ENCODE results near the gene KIF21A.
"Not testable (repeated sequence)": the region's sequence is repeated elsewhere in the genome, so short reads cannot be mapped to it uniquely, and the experiment has no call there.

The KIF21A gene

DNA sequence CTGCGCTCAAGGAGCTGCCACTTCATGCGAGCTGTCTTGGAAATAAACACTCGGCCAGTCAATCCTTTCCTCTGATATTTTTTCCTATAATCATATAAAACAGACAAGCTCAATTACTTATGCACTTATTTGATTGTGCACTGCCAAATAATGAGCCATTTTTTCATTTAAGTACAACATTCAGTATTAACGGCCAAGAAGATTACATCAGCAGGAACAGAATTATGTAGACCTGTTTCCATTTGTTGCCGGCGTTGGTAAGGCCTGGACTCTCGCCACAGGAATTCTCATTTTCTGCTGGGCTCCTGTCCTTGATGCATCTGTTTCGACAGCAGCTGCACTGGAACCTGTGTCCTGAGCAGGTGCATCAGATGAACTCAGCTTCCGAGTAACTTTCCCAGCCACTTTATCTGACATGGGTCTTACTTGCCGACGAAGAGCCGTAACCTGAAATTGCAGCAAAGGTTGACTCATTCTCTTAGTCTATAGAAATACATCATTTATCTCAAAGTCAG lies 110.2 kb downstream of the KIF21A start:
- DNase-seq: no peak

DNA sequence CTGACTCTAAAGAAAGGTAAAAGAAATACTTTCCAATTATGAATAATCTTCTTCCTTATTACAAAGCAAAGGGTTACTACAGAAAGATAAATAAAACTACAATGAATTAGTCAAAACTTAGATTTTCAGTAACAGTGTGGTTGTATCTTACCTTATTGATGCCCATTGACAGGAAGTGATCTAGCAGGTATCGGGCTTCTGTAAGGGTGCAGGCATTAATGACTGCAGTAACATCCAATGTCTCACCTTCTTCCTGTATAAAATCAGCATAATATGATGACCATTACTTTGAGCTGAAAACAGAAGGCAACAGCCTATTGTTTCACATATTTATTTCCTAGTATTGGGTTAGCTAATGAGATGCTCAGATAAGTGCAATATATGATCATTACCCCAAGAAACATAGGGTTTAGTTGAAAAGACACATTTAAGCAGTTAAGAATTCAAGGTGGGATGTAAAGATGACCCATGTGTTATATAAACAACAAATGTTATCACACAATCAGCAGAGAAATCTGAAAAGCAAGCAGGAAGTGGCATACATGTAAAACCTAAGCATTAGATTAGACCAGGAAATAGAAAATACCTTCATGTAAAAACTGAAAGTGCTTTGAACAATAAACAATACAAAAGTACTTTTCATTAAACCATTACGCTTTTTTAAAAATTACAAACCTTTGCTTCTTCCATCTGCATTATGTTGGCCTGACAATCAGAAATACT lies 111.2 kb downstream of the KIF21A start:
- no peak for DNase-seq

DNA sequence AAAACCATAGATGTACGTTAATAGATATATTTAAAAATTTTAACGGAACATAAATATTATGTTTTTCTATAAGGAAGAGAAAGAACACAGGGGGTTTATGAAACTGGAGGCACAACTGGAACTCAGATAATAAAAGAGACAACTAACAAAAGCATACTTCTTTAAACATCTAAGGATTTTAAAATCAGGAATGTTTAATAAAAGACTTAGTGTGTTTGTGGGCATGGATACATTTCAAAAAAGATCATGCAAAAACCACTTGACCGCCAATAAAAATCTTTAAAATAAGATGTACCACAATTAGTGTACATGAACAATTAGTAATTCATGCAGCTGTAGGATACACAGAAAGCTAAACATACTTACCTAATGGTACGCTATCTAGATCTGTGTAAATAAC lies 113.0 kb downstream of the KIF21A start:
- no peak for DNase-seq

DNA sequence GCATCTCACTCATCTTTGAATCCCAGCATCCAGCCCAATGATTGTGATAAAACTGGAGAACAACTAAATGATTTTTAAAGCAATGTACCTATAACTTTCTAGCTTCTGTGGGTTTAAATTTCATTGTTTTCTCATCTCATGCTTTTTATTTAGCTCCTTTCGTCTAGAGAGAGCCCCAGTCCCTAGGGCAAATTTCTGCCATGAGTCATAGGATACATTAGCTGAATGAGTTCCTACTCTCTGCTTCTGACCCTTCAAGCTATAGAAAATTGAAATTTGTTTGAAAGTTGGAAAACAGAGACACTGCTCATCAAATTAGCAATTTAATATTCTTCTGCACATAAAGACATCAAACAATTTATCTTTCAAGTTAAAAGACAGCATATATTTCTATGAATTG lies 113.9 kb downstream of the KIF21A start:
- no peak for DNase-seq

DNA sequence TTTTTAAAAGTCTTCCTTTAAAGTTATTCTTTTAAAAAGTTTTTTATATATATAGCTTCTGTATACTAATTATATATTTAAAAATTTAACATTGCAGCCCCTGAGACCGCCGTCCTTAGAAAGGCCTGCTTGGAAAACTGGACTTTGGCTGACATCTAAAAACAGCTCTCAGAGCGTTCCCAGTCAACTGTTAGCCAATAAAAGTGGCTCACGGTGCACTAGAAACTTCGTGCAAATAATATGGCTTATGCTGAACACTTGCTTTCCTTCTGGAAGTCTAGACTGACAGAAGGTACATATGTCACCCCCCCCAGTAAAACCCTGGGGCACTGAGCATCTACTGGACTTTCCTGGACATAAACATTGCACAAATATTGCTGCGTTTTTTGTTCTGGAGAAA lies 115.0 kb downstream of the KIF21A start:
- no peak for DNase-seq

DNA sequence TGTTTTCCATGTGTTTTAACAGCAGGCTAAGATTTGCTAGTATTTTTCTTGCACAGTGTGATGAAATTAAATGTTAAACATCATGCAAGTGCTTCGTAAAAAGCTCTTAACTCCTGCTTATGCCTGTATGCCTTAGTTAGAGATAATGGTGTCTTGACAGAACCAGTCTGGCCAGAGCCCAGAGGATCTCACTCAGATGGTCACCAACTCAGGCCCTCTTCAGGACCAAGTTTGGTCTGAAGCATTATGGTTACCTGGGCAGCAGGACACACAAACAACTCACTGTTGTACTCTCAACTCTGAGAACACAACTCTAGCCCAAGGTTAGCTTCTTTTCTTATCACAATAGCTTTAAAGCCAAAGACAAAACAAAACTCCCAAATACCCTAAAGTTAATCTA lies 115.4 kb downstream of the KIF21A start:
- DNase-seq: no peak

DNA sequence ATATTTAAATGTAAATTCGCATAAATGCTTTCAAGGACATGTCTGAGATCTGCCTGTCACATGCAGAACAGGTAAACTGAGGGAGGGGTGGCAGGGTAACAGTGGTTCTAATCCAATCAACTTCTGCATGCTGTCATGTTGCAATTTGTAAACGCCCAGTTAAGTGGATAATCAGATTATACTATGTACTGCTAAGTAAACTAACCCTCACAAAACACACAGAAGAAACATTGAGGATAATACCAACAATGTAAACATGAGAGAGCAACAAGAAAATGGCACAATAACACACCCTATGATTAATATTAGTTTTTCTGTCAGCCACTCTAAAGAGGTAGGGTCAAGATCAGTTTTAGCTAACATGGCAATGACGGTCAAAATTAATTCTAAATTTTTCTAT lies 123.7 kb downstream of the KIF21A start:
- no peak for DNase-seq

DNA sequence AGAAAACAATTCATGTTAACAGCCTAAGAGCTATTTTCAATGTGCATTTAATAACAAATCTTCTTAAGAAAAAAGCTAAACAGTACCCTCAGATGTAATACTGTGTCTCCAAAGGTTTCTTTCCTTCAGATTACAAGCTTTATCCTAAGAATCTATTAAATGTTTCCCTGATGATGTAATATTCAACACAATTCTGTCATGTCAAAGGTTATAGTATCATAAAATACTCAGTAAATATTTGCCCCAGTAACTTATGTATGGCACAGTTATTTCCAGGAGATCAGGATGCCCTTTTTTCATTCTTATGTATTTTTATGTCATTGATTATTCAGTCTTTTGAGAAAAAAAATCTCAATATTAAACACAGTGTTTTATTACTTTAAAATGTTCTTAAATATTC lies 128.4 kb downstream of the KIF21A start:
- DNase-seq: no peak

GRCh38 chr12:39309516-39309915 lies 133.4 kb downstream of the KIF21A start:
- DNase-seq: no peak

- DNase-seq: no peak
Observed at GRCh38 chr12:39301422-39301821, 141.5 kb downstream of the KIF21A start.

DNA sequence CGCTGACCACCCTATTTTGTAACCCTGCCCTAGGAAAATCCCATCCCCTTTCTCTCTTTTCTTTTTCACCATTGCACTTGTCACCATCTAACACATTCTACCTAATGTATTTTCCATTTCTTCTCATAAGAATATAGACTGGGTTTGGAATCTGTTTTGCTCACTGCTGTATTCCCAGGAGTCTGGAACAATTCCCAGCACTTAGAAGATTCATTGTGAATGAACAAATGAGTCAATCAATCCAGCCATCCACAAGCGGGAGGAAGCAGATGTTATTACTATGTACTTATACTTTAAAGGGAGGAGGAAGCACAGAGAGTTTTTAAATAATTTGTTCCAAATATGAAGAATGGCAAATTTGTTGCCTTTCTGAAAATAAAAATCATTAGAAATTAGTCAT lies 142.1 kb downstream of the KIF21A start:
- no peak for DNase-seq

DNA sequence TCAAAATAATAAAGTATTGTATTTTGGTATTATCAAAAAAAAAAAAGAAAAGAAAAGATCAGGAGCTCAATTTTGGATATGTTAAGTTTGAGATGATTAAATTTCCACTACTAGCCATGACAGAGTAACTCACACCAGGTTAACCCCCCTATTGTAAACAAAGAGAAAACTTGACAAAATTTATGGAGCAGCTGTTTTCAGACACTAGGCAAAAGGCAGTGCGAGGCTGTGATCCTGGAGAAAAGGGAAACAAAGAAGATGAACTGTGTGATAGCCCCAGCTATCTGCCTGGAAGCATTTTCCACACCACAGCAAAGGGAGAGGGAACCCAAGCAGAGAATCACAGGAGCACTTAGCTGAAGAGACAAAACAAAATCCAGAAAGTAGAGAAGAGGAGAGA lies 145.0 kb downstream of the KIF21A start:
- no peak for DNase-seq

- no peak for DNase-seq
Observed at GRCh38 chr12:39296496-39296895, 146.4 kb downstream of the KIF21A start.

GRCh38 chr12:39295593-39295992 lies 147.3 kb downstream of the KIF21A start:
- not testable (repeated sequence) for DNase-seq

DNA sequence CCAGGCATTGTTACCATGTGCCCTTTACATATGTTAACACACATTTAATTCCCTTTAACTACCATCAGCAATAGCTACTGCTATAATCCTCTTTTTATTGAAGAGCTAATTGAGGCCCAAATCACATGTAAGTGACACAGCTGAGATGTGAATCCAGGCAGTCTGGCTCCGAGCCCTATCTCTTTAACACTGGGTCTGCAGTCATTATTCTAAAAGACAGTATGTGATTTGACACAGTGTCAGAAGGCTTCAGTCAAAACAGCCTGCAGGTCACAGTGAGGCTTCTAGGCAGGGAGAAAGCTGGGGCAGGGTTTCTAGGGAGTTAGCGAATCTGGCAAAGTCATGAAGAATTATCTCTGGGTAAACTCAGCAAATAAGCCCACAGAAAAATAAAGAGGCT lies 148.2 kb downstream of the KIF21A start:
- DNase-seq: no peak

GRCh38 chr12:39292125-39292630 lies 150.7 kb downstream of the KIF21A start:
- no peak for DNase-seq

DNA sequence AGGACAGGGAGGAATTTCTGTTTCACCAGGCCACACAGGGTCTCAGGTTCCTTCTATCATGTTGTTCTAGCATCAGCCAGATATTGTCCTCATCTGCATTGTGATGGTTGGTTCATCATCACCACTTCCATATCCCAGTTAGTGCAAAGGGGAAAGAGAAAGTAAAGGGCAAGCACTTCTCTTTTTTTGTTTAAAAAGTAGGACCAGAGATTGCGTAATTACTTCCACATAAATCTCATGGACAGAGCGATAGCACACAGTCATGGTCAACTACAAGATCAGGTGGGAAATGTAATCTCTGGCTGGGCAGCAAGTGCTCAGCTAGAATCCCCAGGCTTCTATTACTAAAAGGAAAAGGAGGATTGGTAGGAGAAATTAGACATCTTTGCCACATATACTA lies 155.1 kb downstream of the KIF21A start:
- DNase-seq: no peak

DNA sequence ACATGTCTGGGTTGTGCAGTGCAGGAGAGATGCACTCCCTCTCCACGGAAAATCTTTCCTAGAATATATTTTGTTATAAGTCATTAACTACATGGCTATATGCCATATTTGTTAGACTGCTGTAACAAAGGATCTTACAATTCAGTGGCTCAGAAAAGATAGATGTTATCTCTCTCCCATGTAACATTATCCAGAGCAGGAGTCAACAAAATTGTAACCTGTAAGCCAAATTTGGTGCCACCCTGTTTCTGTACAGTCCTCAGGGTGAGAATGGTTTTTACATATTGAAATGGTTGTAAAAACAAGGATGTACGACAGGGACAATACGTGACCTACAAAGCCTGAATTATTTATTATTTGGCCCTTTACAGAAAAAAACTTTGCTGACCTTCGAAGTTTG lies 155.5 kb downstream of the KIF21A start:
- no peak for DNase-seq

- no peak for DNase-seq
Observed at GRCh38 chr12:39278426-39278825, 164.5 kb downstream of the KIF21A start.

DNA sequence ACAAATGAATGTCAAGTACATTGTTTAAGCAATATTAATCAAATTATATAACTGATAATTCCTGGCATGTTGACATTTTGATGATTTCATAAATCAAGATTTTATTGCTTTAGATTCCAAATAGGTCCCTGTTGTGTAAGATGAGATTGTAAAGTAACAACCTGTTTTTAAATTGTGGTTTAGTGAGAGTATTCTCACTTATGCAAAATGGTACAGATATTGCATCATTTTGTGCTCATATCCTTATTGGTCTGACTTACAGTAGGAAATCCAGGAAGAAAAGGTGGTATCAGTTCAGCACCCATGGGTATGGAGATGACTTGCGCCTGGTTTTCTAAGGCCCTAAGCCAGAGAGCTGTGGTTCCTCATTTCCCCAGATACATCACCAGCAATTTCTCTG lies 165.5 kb downstream of the KIF21A start:
- no peak for DNase-seq

DNA sequence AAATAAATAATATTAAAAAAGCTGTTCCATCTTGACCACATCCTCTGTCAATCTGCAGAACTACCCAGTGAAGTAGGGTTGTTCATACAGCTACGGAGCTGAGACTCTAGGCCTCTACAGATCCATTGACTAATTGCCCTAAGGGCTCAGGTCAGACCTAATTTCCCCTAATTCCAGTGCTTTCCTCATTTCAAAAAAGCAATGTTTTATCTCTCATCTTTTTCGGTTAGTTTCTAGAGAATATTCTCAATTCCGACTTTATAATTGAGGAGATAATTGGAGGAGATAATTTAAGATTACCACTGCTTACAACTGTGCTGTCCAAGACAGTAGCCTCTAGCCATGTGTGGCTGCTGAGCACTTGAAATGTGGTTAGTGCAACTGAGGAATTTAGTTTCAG lies 167.1 kb downstream of the KIF21A start:
- no peak for DNase-seq

- no peak for DNase-seq
Observed at GRCh38 chr12:39272871-39273655, 169.9 kb downstream of the KIF21A start.

DNA sequence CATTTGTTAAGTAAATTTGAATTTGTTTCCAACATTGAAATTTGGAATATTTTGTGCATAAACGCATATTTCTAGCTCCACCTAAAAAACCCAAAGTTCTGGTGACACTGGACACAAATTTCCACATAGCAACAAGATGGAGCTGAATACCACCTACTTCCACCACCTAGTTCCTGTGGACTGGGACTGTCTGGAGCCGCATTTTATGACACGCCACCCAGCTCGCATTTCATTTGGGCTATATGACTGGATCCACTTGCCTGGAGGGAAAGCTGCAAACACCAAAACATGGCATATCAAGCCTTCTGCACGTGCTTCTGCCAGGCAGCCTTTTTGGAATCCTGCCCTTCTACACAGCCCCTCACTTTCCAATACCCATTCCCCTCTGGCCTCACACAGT lies 173.4 kb downstream of the KIF21A start:
- DNase-seq: no peak

DNA sequence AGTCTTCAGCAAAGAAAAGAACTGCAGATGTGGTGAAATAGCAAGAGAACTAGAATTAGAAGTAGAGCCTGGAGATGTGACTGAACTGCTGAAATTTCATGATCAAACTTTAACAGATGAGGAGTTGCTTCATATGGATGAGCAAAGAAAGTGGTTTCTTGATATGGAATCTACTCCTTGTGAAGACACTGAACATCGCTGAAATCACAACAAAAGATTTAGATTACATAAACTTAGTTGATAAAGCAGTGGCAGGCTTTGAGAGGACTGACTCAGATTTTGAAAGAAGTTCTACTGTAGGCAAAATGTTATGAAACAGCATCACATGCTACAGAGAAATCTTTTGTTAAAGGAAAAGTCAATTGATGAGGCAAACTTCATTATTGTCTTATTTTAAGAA lies 175.0 kb downstream of the KIF21A start:
- DNase-seq: no peak

All from DMS79 (cell line).